GM21515 (cell line): ENCODE results near the gene ANKS1A.

ENCODE experiments used
- ATAC-seq: cut with Tn5 transposase; IDR thresholded peaks from one replicate; pipeline ENCODE4 v1.9.1; 2021; ENCODE audit not compliant: unreplicated experiment

Gene ANKS1A

GRCh38 chr6:35064757-35065440 lies 175.8 kb downstream of the ANKS1A start:
- ATAC-seq, result no peak

- no peak for ATAC-seq
Observed at GRCh38 chr6:35065441-35065800, 176.4 kb downstream of the ANKS1A start.

GRCh38 chr6:35065870-35066269 lies 176.8 kb downstream of the ANKS1A start:
- ATAC-seq, result no peak

- no peak for ATAC-seq
Observed at GRCh38 chr6:35067234-35067633, 178.2 kb downstream of the ANKS1A start.

GRCh38 chr6:35068206-35068605 lies 179.2 kb downstream of the ANKS1A start:
- ATAC-seq, result no peak

GRCh38 chr6:35068644-35069043 lies 179.6 kb downstream of the ANKS1A start:
- no peak for ATAC-seq

GRCh38 chr6:35069262-35069661 lies 180.2 kb downstream of the ANKS1A start:
- ATAC-seq, result no peak

- ATAC-seq, result no peak
Observed at GRCh38 chr6:35070111-35070510, 181.1 kb downstream of the ANKS1A start.

- no peak for ATAC-seq
Observed at GRCh38 chr6:35071347-35071994, 182.4 kb downstream of the ANKS1A start.

GRCh38 chr6:35072051-35072697 lies 183.1 kb downstream of the ANKS1A start:
- no peak for ATAC-seq

- ATAC-seq, result no peak
Observed at GRCh38 chr6:35072698-35073055, 183.6 kb downstream of the ANKS1A start.

- ATAC-seq, result no peak
Observed at GRCh38 chr6:35073211-35073610, 184.2 kb downstream of the ANKS1A start.

- no peak for ATAC-seq
Observed at GRCh38 chr6:35073766-35074471, 184.9 kb downstream of the ANKS1A start.

- ATAC-seq, result no peak
Observed at GRCh38 chr6:35076997-35077712, 188.1 kb downstream of the ANKS1A start.

GRCh38 chr6:35077713-35078105 lies 188.7 kb downstream of the ANKS1A start:
- ATAC-seq, result no peak

GRCh38 chr6:35078226-35078850 lies 189.3 kb downstream of the ANKS1A start:
- ATAC-seq, result no peak

GRCh38 chr6:35078896-35079295 lies 189.8 kb downstream of the ANKS1A start:
- ATAC-seq, result no peak

GRCh38 chr6:35079311-35080000 lies 190.4 kb downstream of the ANKS1A start:
- no peak for ATAC-seq

- ATAC-seq, result no peak
Observed at GRCh38 chr6:35080016-35080680, 191.1 kb downstream of the ANKS1A start.
